Subcutaneous adipose tissue (tissue), 4 donors: ENCODE results near the gene FHOD3. TPM values are rescaled to one million over a fixed set of nuclear protein-coding genes. Genes with fewer than 3 reads are reported as not detected.

Source experiments
- total RNA-seq, 4 donors: library from RNA; depleted of rRNA; stranded (reverse); fragments of >200 nt; gene quantifications; one replicate each; pipeline ENCODE4 v1.1.0, GENCODE V29; 2016
- TF ChIP-seq, protein P1 (sequence below): fragments of 450-650 bp; IDR thresholded peaks from one replicate; pipeline ENCODE4 v1.5.1; 2016; ENCODE audit warnings: low read depth, mild to moderate bottlenecking, control low read depth, antibody characterized with exemption, moderate library complexity

Gene FHOD3
- total RNA-seq, 4 donors from 2014 or later, result 1.5 to 5.4 (median 3.3) TPM

DNA sequence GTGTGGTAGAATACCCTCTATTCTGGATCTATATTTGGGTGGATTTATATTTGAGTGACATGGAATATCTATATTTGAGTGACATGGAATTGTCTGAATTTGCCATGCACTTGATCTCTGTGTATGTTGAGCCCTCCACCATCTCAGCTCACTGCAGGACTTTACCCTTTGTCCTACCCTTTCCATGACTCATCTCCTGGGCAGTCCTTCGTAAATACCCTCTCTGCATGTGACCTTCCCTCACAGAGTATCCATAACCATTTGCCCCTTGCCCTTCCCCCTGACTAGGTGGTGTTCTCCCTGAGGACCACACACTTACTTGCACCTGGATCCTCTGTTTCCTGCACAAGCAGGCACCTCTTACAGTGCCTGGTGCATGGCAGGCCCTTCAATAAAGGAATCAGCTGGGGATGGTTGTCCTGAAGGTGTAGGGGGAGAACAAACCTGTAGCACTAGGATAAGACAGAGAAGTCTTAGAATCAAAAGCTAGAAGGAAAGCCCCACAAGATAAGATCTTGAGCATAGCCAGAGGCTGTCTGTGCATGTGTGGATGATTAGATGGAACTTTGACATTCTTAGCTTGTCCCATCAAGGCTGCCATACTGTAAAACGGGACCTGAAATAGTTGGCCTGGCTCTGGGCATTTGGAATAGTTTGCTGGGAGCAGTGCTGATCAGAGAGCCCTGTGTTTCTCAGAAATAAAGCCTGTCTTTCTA is 230.4 kb downstream of the FHOD3 start:
- TF ChIP-seq, protein P1, sequence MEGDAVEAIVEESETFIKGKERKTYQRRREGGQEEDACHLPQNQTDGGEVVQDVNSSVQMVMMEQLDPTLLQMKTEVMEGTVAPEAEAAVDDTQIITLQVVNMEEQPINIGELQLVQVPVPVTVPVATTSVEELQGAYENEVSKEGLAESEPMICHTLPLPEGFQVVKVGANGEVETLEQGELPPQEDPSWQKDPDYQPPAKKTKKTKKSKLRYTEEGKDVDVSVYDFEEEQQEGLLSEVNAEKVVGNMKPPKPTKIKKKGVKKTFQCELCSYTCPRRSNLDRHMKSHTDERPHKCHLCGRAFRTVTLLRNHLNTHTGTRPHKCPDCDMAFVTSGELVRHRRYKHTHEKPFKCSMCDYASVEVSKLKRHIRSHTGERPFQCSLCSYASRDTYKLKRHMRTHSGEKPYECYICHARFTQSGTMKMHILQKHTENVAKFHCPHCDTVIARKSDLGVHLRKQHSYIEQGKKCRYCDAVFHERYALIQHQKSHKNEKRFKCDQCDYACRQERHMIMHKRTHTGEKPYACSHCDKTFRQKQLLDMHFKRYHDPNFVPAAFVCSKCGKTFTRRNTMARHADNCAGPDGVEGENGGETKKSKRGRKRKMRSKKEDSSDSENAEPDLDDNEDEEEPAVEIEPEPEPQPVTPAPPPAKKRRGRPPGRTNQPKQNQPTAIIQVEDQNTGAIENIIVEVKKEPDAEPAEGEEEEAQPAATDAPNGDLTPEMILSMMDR, result no peak

GRCh38 chr18:36529747-36530146 is 232.2 kb downstream of the FHOD3 start:
- TF ChIP-seq, protein P1, result no peak

- TF ChIP-seq, protein P1, result no peak
Measured at GRCh38 chr18:36530676-36531405, 233.3 kb downstream of the FHOD3 start.

- TF ChIP-seq, protein P1, result no peak
Measured at GRCh38 chr18:36531636-36532035, 234.1 kb downstream of the FHOD3 start.

- TF ChIP-seq, protein P1, result no peak
Measured at GRCh38 chr18:36532394-36532793, 234.9 kb downstream of the FHOD3 start.

- TF ChIP-seq, protein P1, result no peak
Measured at GRCh38 chr18:36532815-36533214, 235.3 kb downstream of the FHOD3 start.

- TF ChIP-seq, protein P1, result no peak
Measured at GRCh38 chr18:36533446-36534153, 236.1 kb downstream of the FHOD3 start.
